GM19238 (cell line): ENCODE measurements around the gene PKIB.
A peak's percentile ranks its signal among the peaks of the same experiment; 100 is the strongest.
"Not testable (repeated sequence)": the region's sequence is repeated elsewhere in the genome, so short reads cannot be mapped to it uniquely, and the experiment has no call there.

Experiments
- DNase-seq: peaks from one replicate; pipeline ENCODE4 v3.0.0; 2011; ENCODE audit warnings: low spot score; ENCODE audit not compliant: insufficient read length

Gene PKIB, protein sequence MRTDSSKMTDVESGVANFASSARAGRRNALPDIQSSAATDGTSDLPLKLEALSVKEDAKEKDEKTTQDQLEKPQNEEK

DNA sequence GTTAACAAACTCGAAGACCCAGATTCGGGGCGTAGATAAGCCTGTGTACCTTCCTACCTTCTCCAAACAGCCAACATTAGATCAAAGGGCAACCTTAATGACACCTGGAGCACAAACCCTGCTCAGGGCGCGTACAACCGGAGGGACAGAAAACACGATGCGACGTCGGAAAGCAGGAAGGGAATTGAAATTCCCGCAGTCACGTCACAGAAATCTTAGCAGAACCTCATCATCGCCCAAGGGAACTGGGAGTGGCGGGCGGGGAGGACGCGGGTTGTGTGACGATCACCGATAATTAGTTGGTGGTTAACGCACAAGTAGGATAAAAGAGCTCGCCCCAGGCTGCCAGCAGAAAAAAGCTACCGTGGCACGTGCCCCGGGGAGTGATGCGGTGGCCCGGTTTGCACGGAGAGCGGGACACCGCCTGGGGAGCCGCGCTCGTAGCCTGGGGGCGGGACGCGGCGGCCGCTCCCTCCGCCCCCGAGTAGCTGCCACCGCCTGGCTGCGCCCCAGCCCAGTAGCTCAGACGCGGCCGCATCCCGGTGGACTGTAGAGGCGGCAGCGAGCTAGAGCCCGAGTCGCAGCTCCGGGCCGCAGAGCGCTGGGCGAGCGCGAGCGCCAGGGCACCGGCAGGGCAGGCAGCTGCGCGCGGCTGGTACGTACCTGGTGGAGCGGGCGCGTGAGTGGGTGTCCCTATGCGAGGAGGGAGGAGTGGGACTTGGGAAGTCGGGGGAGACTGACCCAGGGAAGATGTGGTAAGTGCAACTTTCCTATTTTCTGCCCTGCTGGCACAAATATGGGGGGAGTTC, at the start of gene PKIB:
Gene PKIB, plus strand, starts transcription at position 525 of the 809 bp plus-strand sequence. CDS start 107,390 bp downstream, outside the sequence.
- peak; percentile 19 for DNase-seq

DNA sequence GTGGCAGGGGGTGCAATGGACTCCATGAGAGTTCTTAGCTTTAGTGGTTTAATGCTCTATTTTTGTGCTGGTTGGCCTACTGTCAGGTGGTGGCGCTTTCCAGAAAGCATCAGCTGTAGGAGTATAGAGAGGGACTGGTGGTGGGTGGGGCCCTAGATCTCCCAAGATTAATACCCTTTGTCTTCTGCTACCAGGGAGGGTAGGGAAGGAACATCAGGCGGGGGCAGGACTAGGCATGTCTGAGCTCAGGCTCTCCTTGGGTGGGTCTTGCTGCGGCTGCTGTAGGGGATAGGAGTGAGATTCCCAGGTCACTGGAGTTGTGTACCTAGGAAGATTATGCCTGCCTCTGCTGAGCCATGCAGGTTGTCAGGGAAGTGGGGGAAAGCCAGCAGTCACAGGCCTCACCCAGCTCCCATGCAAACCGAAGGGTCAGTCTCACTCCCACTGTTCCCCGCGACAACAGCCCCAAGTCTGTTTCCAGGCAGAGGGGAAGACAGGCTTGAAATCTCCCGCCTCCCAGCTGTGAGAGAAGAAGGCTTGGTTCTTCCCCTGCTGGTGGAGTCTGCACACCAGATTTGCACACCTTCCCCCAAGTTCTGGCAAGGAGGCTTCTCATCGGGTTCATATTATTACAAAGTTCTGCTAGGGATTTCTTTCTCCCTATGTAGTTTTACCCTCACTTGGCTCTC, 46.7 kb upstream of the PKIB start:
- no peak for DNase-seq

DNA sequence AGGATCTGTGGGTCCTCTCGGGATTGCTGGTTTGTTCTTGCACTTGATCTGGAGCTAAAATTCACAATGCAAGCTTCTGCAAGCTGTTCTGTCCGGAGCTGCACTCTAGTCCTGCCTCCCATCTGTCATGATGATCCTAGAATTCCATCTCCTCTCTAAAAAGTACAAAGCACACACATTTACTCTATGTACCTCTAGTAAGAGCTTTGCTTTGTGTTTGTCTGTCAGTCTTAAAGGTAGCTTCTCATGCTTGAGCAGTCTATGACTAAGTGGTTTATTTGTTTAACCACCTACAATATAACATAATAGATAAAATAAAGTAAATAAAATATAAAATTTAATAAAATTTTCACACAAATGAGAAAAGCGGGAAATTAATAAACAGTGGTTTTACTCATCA, 46.0 kb upstream of the PKIB start:
- DNase-seq, result no peak

DNA sequence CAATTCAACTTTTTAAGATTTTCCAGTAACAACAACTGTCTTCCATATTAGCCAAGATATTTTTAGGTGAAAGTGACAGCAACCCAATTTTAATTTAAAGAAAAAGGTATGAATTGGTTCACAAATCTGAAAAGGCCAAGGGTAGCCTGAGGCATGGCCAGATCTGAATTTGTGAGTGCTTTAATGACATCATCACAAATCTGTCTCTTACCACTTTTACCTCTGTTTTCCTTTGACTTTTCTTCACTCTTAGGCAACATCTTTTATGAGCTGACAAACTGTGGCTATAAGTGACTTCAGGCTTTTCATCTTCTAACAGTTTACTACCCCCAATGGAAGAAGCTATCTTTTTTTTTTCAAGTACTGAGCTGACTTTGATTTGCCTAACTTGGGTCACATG, 44.5 kb upstream of the PKIB start:
- DNase-seq, result no peak

DNA sequence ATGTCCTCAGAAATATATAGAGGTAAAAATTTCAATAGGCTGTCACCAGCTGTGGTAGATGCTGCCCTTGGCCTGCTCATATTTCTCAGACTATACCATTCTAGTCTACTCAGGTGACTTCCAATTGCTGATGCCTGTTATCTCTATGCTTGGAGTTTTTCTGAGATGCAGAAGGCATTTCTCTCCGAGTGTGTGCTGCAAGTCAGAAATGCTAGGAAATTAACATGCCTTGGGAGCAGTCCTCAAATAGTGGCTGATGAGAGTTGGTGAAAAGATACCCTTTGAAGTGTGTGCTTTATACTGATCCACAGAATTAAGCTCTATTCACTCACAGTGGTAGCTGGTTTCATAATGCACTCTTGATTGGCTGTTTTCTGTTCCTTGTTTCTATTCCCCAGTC, 43.2 kb upstream of the PKIB start:
- DNase-seq, result no peak

DNA sequence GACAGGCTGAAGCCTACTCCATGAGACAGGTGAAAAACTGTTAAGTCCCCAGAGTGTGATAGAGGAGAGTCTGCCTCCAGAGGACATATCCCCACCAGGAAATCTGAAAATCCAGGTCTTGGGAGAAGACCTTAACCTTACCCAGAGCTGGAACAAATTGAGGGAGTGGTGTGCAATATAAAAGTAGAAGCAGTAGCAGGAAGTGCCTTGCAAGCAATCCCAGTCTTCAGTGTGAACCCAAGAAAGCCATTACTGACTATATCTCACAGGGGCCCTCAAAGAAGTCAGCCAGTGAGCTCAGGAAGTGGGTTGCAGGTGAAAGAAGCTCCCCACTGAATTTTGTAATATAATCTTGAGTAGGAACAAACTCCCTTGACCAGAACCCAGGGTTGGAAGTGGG, 41.9 kb upstream of the PKIB start:
- no peak for DNase-seq

DNA sequence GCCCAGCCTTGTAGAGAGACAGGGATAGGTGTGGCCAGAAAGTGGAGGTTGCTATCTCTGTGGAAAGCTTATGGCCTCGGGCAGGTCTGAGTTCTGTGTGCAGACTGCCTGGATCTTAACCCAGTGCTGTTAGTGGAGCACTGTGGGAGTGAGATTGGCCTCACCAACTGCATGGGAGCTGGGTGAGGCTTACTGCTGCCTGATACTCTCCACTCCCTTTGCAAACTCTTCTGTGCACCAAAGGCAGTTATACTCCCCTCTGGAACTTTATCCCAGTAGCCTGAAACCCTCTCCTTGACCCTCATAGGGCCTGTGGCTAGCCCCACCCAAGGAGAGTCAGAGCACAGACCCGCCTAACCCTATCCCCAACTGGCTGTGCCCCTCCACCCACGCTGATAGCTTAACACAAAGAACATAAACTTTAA, 41.4 kb upstream of the PKIB start:
- DNase-seq, result no peak

DNA sequence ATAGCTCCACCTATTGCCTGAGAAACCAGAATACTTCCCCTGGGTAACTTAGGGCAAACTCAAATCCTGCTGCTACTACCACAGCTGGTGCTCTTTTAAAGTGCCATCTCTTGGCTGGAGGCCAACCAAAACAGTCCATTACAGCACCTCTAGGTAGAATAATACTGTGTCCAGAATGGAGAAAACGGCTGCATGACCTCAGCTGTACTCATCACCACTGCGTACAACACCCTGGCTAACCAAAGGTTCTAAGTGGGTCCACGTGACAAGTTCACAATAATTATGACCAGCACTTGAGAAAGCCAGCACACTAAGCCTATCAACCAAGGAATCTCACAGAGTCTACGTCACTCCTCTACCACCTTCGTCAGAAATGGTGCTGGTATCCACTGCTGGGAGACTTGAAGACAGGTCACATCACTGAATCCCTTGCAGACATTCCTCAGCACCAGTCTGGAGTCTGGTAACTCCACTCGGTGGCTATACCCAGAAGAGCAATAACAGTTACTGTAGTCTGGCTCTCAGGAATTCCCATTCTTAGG, 40.9 kb upstream of the PKIB start:
- no peak for DNase-seq

DNA sequence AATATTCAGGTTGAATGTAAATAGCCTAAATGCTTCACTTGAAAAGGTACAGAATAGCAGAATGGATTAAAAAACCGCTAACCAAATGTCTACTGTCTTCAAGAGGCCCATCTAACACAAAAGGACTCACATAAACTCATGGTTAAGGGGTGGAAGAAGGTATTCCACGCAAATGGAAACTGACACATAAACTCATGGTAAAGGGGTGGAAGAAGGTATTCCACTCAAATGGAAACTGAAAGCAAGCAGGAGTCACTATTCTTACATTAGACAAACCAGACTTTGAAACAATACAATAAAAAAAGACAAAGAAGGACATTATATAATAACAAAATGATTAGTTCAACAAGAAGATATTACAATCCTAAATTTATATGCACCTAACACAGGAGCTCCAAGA, 38.3 kb upstream of the PKIB start:
- no peak for DNase-seq

DNA sequence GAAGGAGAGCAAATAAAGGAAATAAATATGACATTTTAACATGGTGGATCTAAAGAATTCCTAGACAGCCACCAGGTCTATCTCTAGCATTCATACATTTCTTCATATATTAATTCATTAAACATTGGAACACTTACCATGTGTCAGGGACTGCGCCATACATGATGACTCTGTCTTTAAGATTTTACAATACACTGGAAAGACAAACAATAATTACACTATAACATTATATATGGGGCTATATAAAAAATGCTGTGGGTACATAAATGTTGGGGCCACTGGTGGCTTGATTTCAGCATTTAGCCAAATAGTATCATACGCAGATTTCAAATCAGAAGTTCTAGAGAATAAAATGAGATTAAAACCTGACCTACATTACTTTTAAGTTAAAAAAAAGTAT, 33.3 kb upstream of the PKIB start:
- DNase-seq, result no peak

DNA sequence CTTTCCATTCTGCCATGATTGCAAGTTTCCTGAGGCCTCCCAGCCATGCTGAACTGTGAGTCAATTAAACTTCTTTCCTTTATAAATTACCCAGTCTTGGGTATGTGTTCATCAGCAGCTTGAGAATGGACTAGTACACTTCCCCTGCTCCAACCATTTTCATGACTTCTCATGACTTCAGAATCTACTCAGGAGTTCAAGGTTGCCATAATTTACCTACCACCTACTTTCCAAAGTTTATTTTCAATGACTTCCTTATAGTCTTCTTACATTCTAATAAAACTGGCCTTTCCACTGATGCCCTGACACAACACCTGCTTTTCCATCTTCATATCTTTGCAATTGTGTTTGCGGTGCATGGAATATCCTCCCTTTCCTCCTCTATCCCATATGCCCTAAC, 31.2 kb upstream of the PKIB start:
- no peak for DNase-seq

DNA sequence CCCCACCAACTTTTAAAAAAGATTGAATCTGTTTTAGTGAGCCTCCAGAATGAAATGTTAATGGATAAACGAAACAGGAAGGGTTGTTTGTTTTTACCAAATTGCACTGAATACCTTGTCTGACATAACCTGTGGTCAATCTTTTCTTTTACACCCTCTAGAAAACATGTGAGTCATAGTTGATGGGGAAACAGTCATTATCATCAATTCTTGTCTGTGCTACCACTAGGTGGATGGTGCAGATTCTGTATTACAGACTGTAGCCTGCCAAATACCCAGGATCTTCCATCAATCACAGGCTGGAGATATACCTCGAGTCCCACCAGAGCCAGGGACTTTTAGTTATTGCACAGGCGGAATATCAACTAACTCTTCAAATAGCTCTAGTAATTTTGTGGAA, 29.5 kb upstream of the PKIB start:
- no peak for DNase-seq

DNA sequence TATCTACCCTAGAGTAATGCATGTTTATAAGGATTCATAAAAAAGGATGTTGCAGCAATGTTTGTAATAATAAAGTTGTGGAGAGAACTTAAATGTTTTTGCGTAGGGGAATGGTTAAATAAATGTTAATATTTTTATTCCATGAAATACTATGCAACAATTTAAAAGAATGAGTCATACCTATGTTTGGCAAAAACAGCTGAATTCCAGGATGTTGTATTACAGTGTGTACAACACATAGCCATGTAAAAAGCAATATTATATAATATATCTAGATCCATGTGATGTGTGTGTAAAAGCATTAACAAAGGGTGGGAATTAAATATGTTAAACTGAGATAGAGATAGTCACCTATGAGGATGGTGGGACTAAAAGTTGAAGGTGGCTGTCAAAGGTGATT, 21.1 kb upstream of the PKIB start:
- no peak for DNase-seq

DNA sequence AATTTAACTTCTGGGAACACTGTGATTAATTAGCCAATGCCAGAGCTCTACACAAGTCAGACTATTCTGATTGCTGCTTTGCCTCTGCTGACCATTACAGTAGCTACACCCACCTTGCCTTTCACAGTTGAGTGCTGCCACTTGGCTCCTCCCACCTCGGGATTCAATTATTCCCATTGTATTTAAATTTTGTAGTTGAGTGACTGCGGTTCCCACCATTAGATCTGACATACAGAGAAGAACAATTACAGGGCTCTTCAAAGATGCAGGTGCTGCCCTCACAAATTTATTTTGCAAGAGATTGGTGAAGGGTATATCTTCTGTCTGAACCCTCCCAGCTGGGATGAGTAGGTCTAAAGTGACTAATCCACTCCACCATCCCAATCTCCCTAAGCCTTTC, 11.9 kb upstream of the PKIB start:
- not testable (repeated sequence) for DNase-seq

DNA sequence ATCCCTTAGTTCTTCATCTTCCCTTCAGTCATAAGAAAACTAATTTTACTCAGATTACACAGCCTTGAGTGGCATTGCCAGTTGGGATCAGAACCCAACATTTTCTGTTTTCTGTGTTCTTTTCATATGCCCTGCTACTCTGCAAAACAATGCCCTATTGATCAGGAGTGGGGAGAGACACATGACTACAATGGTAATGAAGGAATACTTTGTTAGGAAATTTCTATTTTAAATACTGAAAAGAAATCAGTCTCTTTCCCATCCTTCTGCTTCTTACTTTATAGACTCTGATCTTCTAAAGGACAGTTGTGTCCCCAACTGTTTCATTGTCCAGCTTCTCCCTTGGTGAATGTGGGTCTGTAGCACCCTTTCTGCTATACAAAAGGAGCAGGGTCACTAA, 5.5 kb upstream of the PKIB start:
- DNase-seq, result no peak

DNA sequence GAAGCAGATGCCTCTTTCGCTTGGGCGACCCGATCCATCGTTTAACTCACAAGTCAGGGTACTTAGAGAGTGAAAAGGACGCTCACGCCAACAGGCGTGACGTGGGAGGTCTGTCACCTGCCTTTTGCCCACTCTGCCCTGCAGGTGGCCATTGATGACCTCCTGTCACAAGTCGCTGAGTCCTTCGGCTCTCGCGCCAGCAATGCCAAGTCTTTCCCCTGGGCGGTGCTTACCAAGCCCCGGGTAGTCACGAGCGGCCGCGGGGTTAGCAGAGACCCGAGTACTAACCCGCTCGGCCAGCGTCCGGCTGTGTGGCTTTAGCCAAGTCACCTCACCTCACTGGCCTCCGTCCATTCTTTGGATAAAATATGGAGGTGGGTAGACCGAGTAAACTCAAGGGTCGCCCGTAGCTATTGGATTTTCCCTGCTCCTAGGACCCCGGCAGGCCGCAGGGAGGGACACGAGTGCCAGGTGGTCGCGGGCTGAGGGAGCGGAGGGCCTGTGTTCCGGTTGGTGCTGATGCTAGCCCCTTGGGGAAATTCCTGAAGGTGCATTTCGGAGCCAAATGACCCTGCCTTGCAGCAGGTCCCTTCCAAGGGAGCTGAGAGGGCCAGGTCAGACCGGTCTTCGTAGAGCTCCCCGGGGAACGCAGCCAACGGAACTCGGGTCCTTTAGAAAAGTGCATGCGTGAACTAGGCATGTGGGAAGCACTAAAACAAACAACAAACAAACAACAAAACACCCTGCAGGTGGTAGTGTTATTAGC, 668 bp downstream of the PKIB start:
- DNase-seq, result no peak

DNA sequence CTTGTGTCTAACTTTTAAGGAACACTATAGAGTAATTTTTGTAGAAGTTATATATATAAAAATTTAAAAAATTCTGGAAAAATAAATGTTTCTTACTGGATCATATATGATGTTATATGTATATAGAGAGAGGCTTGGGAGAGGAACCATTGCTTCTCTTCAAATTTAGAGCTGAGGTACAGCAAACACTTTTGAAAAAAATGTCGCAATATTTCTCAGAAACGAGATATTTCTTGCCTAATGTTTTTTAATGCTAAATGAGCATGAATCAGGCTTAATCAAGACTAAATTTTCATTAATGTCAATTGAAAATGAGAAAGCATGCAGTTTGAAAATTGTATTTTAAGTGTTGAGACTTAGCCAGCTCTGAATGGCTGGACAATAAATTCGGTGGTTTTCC, 2.6 kb downstream of the PKIB start:
- DNase-seq, result no peak

DNA sequence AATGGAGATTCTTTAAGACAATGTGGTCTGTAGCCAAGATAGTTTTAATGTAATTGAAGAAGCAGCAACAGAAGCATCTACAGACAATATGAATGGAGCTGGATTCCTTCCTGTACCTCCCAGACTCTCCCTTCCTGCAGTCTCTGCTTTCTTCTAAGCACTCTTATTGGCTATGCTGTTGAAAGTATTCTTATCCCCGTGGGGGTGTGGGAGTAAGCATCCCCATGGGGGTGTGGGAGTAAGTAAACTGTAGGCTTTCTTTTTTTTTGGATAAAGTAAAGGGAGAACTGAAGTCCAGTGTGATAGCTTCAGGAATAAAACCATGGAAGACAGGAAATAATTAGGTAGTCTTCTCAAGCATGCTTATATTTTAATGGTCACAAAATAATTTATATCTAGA, 4.1 kb downstream of the PKIB start:
- no peak for DNase-seq

DNA sequence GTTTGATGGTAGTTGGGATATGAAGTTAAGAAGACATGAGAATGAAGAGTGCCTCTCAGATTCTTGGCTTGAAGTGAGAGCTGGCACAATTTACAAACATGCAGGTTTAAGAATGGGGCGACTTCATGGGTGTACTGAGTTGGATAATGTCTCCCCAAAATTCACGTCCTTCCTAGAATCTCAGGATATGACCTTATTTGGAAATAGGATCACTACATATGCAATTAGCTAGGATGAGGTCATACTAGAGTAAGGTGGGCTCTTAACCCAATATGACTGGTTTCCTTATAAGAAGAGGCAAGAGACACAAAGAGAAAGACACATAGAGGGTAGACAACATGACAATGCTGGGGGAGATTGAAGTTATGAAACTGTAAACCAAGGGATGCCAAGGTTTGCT, 5.2 kb downstream of the PKIB start:
- no peak for DNase-seq

DNA sequence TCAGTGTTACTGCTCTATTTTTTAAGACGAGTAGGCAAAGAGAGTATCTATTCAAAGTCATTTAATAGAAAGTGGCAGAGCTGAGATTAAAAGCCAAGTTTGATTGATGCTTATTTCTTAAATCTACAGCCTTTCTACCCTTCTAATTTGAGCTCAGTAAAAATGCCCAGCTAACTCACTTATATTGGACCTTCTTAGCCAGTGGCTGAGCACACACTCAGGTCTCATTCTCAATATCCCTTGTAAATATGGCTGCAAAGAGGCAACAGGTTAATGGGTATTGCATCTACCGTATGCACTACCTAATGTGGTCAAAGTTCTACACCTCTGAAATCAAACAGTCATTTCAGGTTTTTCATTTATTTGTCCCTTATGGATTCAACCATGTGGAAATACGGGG, 6.7 kb downstream of the PKIB start:
- no peak for DNase-seq

DNA sequence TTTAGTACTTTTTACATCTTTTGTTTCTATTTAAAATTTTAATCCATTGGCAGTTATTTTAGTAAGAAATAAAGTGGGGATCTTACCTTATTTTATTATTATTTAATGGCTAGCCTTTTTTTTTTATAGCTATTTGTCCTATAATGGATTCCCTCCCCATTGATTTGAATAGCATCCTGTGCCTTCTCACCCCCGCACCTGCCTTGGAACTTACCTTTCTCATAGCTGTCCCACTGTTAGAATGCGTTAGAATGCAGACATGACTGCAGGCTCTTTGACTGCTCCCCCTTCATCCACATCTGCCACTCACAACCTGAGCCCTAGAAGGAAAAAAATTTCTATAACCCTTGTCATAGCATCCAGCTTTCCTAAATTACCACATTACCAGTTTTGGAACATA, 9.1 kb downstream of the PKIB start:
- no peak for DNase-seq

DNA sequence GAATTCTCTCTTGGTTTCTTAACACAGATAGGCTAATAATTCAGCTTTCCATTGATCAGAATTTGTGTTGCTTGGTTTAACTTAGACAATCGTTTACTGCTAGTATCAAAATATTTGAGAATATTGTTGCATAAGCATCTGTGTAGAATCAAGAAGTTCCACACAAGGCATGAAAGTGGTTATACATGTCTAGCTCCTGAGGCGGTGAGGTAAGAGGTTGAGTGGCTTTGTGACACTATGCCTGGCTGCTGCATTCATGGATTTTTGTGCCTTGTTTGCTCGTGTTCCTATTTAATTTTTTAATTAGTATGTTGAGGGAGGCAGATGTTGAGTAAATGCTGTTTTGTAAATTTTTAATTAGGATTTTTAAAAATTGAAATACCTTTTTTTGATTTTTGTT, 10.2 kb downstream of the PKIB start:
- no peak for DNase-seq
